ENCODE measurements around the gene UBE2U. TPM values are rescaled to one million over a fixed set of nuclear protein-coding genes. Genes with fewer than 3 reads are reported as not detected.

UBE2U gene
- total RNA-seq, 1 experiment from 2014 or later, result not detected

GRCh38 chr1:64196074-64196870 is 7.2 kb upstream of the UBE2U start (continued):
- TF ChIP-seq SMAD4 (CRISPR knock-in tag; IDR thresholded peaks at IDR 0.05), result no peak
- TF ChIP-seq IRF1 (CRISPR knock-in tag; IDR thresholded peaks at IDR 0.05), result no peak
- no peak for TF ChIP-seq ETV6 (CRISPR knock-in tag; IDR thresholded peaks at IDR 0.05)
- TF ChIP-seq CREB1 (CRISPR knock-in tag; IDR thresholded peaks at IDR 0.05), result no peak
- no peak for TF ChIP-seq FOXP1 (CRISPR knock-in tag; IDR thresholded peaks at IDR 0.05; ENCODE audit: borderline replicate concordance)

- H3K36me3 Mint-ChIP-seq, result no peaks in the 10 kb centered on the region; the same call in none of the 2 replicates
- no peak for DNase-seq (ENCODE audit: low spot score)
- H3K27me3 Mint-ChIP-seq (ENCODE audit: low read depth), result no peaks in the 10 kb centered on the region; the same call in 1 of the 2 replicates
- peaks cover 15% of the 10 kb centered on the region for H3K9me3 Mint-ChIP-seq
- POLR2A ChIA-PET, result no interaction called here
- H3K27ac Mint-ChIP-seq, result no peak overlapping the region
- TF ChIP-seq NFATC4 (CRISPR knock-in tag; IDR thresholded peaks at IDR 0.05) (no peak), ZNF232 (CRISPR knock-in tag; IDR thresholded peaks at IDR 0.05) (no peak), ETV6 (CRISPR knock-in tag; IDR thresholded peaks at IDR 0.05) (no peak), EMX1 (CRISPR knock-in tag; IDR thresholded peaks at IDR 0.05) (no peak), PRDM15 (CRISPR knock-in tag; IDR thresholded peaks at IDR 0.05) (no peak), TEAD1 (CRISPR knock-in tag; IDR thresholded peaks at IDR 0.05) (no peak), ZNF416 (CRISPR knock-in tag; IDR thresholded peaks at IDR 0.05) (no peak)
- CTCF ChIA-PET, result interaction anchor here (1.4 kb wide), 1 partner anchor 505 kb away, joined by 3 read pairs; no protein-coding TSS in a partner anchor
- H3K4me3 Mint-ChIP-seq, result no peak overlapping the region
- peaks cover 14% of the 10 kb centered on the region for H3K4me1 Mint-ChIP-seq
- no peak for ATAC-seq
These were observed 6.3 kb upstream of the UBE2U start for GRCh38 chr1:64197076-64197475.

GRCh38 chr1:64199154-64199553 is 4.3 kb upstream of the UBE2U start:
- no peak for ATAC-seq
- Mint-ChIP-seq H3K27me3 (ENCODE audit: low read depth) (no peaks in the 10 kb centered on the region; the same call in 1 of the 2 replicates), H3K4me3 (no peak overlapping the region), H3K4me1 (peaks cover 20% of the 10 kb centered on the region), H3K9me3 (peaks cover 14% of the 10 kb centered on the region), H3K36me3 (peaks cover 3% of the 10 kb centered on the region), H3K27ac (no peak overlapping the region)
- ChIA-PET POLR2A (no interaction called here), CTCF (no interaction called here)
- DNase-seq (ENCODE audit: low spot score), result no peak
- no peak for TF ChIP-seq ELF4 (CRISPR knock-in tag; IDR thresholded peaks at IDR 0.05; ENCODE audit: low read depth)
- TF ChIP-seq PRRX2 (CRISPR knock-in tag; IDR thresholded peaks at IDR 0.05), result no peak
- no peak for TF ChIP-seq ZNF121 (CRISPR knock-in tag; IDR thresholded peaks at IDR 0.05)
- TF ChIP-seq OVOL2 (CRISPR knock-in tag; IDR thresholded peaks at IDR 0.05; ENCODE audit: borderline replicate concordance), result no peak
- TF ChIP-seq ZNF671 (CRISPR knock-in tag; IDR thresholded peaks at IDR 0.05), result no peak
- no peak for TF ChIP-seq NR3C1 (CRISPR knock-in tag; conservative IDR thresholded peaks at IDR 0.05; ENCODE audit: low read depth)
- no peak for TF ChIP-seq ARID4B (CRISPR knock-in tag; IDR thresholded peaks at IDR 0.05; ENCODE audit: borderline replicate concordance)
- TF ChIP-seq ZNF532 (CRISPR knock-in tag; IDR thresholded peaks at IDR 0.05; ENCODE audit: borderline replicate concordance), result no peak
- no peak for TF ChIP-seq ESRRA (CRISPR knock-in tag; IDR thresholded peaks at IDR 0.05; ENCODE audit: borderline replicate concordance)
